NCI-H2196 (cell line): ENCODE results near the gene OR2T5.
"Not testable (repeated sequence)": the region's sequence is repeated elsewhere in the genome, so short reads cannot be mapped to it uniquely, and the experiment has no call there.

Experiments
- DNase-seq: peaks from one replicate; lab custom pipeline; 2025; ENCODE audit not compliant: unreplicated experiment; lab: John Stamatoyannopoulos, UW

Gene OR2T5

DNA sequence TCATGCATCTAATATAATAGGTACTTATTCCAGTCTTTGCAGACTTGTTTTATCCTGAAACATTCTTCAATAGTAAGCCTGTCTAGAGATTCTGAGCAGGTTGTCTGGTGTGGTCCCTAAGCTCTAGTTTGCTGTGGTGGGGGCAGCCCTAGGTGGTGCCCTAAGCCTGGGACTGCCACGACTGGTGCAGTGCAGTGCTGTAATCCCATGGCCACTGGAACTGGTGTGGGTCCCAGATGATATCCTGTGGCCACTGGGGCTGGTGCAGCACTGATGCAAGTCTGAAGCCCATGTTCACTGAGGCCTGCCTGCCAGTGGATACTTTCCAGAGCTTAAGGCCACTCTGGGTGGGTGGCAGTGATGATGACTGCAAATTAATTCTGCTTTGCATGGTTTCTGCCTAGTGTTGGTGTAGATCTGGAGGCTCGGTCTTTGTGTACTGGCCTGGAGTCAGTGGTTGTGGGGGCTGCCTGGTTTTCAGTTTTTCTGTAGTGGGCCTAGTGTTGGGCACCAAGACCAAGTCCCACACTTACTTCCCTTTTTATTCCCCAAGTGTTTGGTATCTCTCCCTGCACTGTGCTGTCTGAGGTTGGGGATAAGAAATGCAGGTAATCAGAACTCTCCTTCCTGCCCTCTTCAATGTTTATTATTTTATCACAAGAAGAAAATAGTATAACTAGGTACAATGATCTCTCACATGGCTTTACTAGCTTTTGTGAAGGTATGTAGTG, 12.1 kb downstream of the OR2T5 start:
- DNase-seq, result not testable (repeated sequence)

DNA sequence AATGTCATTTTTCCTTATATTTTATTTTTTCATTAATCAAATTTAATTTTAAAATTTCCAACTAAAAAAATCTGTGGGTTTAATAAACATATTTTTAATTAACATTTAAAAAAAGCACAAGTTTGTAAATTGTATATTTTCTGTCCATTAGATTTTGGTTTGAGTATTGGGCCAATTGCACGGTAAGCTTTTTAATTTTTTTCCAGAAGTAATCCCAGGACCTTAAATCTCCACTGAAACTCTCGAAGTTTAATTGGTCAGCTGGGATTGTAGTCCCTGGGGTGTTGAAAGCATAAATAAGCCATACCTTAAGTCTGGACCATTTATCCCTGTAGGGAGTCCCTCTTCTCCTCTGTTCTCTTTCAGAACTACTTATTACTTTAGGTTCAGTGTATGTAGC, 19.4 kb downstream of the OR2T5 start, which contains the start of gene OR2G6:
TSS of gene OR2G6 (plus strand) at position 301 of the 400 bp plus-strand sequence. CDS start 13,574 bp downstream, outside the sequence.
- DNase-seq, result not testable (repeated sequence)

DNA sequence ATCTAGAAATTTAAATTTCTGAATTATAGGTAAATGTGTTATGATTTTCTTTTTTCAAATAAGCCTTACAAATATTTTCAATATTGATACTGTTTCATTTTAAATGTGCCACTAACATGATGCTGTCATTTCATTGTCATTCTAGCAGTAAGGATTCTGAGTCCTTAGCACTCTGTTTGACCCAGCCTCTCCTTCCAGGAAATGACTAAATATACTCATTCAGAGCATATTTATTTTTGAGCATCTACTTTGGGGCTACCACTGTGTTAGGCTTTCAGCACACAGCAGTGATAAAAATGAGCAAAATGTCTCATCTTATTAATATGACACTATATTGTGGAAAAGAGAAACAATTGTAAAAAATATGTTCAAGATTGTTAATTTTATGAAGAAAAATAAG, 21.8 kb downstream of the OR2T5 start:
- DNase-seq, result not testable (repeated sequence)

DNA sequence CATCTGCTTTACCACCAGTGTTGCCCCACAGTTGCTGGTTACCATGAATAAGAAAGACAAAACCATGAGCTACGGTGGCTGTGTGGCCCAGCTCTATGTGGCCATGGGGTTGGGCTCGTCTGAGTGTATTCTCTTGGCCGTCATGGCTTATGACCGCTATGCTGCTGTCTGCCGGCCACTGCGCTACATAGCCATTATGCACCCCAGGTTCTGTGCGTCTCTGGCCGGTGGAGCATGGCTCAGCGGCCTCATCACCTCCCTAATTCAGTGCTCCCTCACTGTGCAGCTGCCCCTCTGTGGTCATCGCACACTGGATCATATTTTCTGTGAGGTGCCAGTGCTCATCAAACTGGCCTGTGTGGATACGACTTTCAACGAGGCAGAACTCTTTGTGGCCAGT, 33.5 kb downstream of the OR2T5 start:
- DNase-seq, result no peak

DNA sequence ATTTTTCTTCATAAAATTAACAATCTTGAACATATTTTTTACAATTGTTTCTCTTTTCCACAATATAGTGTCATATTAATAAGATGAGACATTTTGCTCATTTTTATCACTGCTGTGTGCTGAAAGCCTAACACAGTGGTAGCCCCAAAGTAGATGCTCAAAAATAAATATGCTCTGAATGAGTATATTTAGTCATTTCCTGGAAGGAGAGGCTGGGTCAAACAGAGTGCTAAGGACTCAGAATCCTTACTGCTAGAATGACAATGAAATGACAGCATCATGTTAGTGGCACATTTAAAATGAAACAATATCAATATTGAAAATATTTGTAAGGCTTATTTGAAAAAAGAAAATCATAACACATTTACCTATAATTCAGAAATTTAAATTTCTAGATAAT, 49.1 kb downstream of the OR2T5 start:
- DNase-seq, result not testable (repeated sequence)
